Spleen (tissue), 7 donors: Measurements from ENCODE around the gene MMD.

Experiments
- CTCF ChIP-seq, 11 experiments: fragments of 200-600 bp in 7 of 11; fragments of 450-650 bp in 4 of 11; sonication (generic) in 4 of 11; IDR thresholded peaks in 8 of 11; conservative IDR thresholded peaks in 3 of 11; 1 replicate in 7 of 11; 2 replicates in 4 of 11; pipeline versions ENCODE4 v1.4.0 to v1.8.0; 2016 to 2021; ENCODE audit warnings: antibody characterized with exemption in 11 of 11, inconsistent platforms in 4 of 11, mild to moderate bottlenecking in 1 of 11
- POLR2AphosphoS5 ChIP-seq, 3 donors: sonication (generic); formaldehyde crosslinking; IDR thresholded peaks; one replicate each; pipeline ENCODE4 v1.5.1; 2017; ENCODE audit warnings: antibody characterized with exemption in 3 of 3
- donor health status: DM: no; HTN: no; CAD: no; lungs with moderate emphysema.
- donor health status: DM: no; HTN: no; CAD: no.
- donor health status: DM: no; HTN: no; CAD: no.

GRCh38 chr17:55402374-55402773 is 19.3 kb downstream of the MMD start:
- TF ChIP-seq POLR2AphosphoS5 (IDR thresholded peaks at IDR 0.05) (no peak), CTCF (IDR thresholded peaks at IDR 0.05 in 8 of 11, conservative IDR thresholded peaks at IDR 0.05 in 3 of 11) (no peak)
